Loucy (cell line): ENCODE measurements around the gene CNTNAP2.

Experiments used
- H2AFZ ChIP-seq: fragments of 200-600 bp; sonication (generic); 2 replicates; pipeline ENCODE4 v1.6.0; 2016; ENCODE audit warnings: antibody characterized with exemption, mild to moderate bottlenecking, low read length, moderate library complexity
- H3F3A ChIP-seq: fragments of 200-600 bp; 2 replicates; pipeline ENCODE4 v1.6.0; 2016; ENCODE audit warnings: antibody characterized with exemption, low read depth, mild to moderate bottlenecking
- H3K27me3 ChIP-seq: fragments of 200-600 bp; sonication (generic); 2 replicates; pipeline ENCODE4 v1.6.1; 2014; ENCODE audit warnings: low read length, mild to moderate bottlenecking; ENCODE audit not compliant: insufficient read depth, poor library complexity, severe bottlenecking
- H3K36me3 ChIP-seq: fragments of 200-600 bp; sonication (generic); 2 replicates; pipeline ENCODE4 v1.6.1; 2016; ENCODE audit warnings: low read length; ENCODE audit not compliant: insufficient read depth
- H3K4me1 ChIP-seq: fragments of 200-600 bp; sonication (generic); 2 replicates; pipeline ENCODE4 v1.5.1; 2014; ENCODE audit warnings: low read length, mild to moderate bottlenecking; ENCODE audit not compliant: insufficient read depth, poor library complexity, severe bottlenecking
- H3K4me2 ChIP-seq: fragments of 200-600 bp; sonication (generic); 2 replicates; pipeline ENCODE4 v1.6.0; 2014; ENCODE audit warnings: antibody characterized with exemption, low read length, low read depth, mild to moderate bottlenecking; ENCODE audit not compliant: poor library complexity, severe bottlenecking
- H3K4me3 ChIP-seq: fragments of 200-600 bp; sonication (generic); 2 replicates; pipeline ENCODE4 v1.5.1; 2014; ENCODE audit warnings: low read length, mild to moderate bottlenecking, mixed read lengths; ENCODE audit not compliant: poor library complexity, severe bottlenecking
- H3K79me2 ChIP-seq: fragments of 200-600 bp; sonication (generic); 2 replicates; pipeline ENCODE4 v1.6.1; 2014; ENCODE audit warnings: low read length; ENCODE audit not compliant: insufficient read depth
- H3K9ac ChIP-seq: fragments of 200-600 bp; sonication (generic); 2 replicates; pipeline ENCODE4 v1.6.0; 2014; ENCODE audit warnings: mild to moderate bottlenecking, low read depth, low read length, moderate library complexity; ENCODE audit not compliant: poor library complexity, severe bottlenecking
- H3K9me2 ChIP-seq: fragments of 200-600 bp; sonication (generic); replicated peaks from 2 replicates; pipeline ENCODE4 v1.6.1; 2016; ENCODE audit warnings: low read depth, low read length, mixed read lengths
- H3K9me3 ChIP-seq: fragments of 200-600 bp; sonication (generic); 2 replicates; pipeline ENCODE4 v1.6.1; 2014; ENCODE audit warnings: mild to moderate bottlenecking, antibody characterized with exemption, low read length, low read depth; ENCODE audit not compliant: insufficient read depth
- H4K20me1 ChIP-seq: fragments of 200-600 bp; sonication (generic); 2 replicates; pipeline ENCODE4 v1.6.0; 2014; ENCODE audit warnings: antibody characterized with exemption, low read length, mild to moderate bottlenecking; ENCODE audit not compliant: insufficient read depth, poor library complexity, severe bottlenecking
- EZH2phosphoT487 ChIP-seq: fragments of 200-600 bp; IDR thresholded peaks from 2 replicates; pipeline ENCODE4 v1.6.1; 2018; ENCODE audit warnings: antibody characterized with exemption, mild to moderate bottlenecking, moderate library complexity, borderline replicate concordance
- TF ChIP-seq, protein P1 (sequence below): fragments of 200-600 bp; sonication (generic); conservative IDR thresholded peaks from 2 replicates; pipeline ENCODE4 v1.5.1; 2014; ENCODE audit warnings: mild to moderate bottlenecking, antibody characterized with exemption, low read length

The CNTNAP2 gene

DNA sequence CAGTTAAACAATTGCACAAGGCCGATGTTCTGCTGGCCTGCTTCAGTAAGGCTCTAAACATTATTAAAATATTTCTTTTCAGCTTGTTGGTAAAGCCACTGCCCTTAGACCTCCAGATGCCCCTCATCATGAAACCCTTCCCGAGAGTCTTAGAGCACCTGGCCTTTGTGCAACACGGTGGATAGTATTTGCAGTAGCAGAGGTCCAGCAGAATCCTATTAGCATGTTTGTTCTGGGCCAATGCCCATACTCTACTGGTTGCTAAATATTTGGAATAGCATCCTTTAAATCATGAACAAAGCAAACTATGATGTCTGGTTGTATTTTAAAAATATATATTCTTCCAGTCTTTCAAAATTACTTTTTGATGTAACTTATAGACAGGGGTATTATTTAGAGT lies 584.6 kb downstream of the CNTNAP2 start:
- no peak overlapping the region for H3K4me3 ChIP-seq
- no peak overlapping the region for H3K9ac ChIP-seq
- no peak for TF ChIP-seq EZH2phosphoT487
- TF ChIP-seq, protein P1, sequence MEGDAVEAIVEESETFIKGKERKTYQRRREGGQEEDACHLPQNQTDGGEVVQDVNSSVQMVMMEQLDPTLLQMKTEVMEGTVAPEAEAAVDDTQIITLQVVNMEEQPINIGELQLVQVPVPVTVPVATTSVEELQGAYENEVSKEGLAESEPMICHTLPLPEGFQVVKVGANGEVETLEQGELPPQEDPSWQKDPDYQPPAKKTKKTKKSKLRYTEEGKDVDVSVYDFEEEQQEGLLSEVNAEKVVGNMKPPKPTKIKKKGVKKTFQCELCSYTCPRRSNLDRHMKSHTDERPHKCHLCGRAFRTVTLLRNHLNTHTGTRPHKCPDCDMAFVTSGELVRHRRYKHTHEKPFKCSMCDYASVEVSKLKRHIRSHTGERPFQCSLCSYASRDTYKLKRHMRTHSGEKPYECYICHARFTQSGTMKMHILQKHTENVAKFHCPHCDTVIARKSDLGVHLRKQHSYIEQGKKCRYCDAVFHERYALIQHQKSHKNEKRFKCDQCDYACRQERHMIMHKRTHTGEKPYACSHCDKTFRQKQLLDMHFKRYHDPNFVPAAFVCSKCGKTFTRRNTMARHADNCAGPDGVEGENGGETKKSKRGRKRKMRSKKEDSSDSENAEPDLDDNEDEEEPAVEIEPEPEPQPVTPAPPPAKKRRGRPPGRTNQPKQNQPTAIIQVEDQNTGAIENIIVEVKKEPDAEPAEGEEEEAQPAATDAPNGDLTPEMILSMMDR, result no peak
- H3K79me2 ChIP-seq, result no peaks in the 10 kb centered on the region
- H3K4me1 ChIP-seq, result no peaks in the 10 kb centered on the region
- no peaks in the 10 kb centered on the region for H3K27me3 ChIP-seq
- no peak overlapping the region for H2AFZ ChIP-seq
- no peaks in the 10 kb centered on the region for H3F3A ChIP-seq
- no peaks in the 10 kb centered on the region for H3K9me3 ChIP-seq
- no peaks in the 10 kb centered on the region for H3K9me2 ChIP-seq
- H3K4me2 ChIP-seq, result no peak overlapping the region
- no peaks in the 10 kb centered on the region for H3K36me3 ChIP-seq
- H4K20me1 ChIP-seq, result no peaks in the 10 kb centered on the region

DNA sequence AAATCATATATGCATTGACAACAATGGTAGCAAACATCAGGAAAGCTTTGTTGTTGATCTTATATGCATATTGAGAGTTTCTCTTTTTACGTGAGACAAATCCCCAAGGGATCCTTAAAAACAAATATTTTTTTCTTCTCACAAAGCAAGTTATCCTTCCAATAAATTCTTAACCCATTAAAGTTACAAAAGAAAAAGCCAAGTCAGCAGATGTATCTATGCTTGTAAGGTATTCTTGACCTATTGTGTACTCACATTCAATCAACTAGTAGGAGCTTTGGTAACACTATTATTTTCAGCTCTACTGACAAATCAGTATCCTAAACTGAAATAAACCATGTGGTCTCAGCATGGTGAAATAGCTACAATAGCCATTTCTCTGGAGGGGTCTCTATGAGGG lies 586.3 kb downstream of the CNTNAP2 start:
- Histone ChIP-seq H3K4me2 (no peak overlapping the region), H3K9me2 (no peaks in the 10 kb centered on the region), H2AFZ (no peak overlapping the region), H3F3A (no peaks in the 10 kb centered on the region), H3K4me1 (no peaks in the 10 kb centered on the region), H4K20me1 (no peaks in the 10 kb centered on the region), H3K4me3 (no peak overlapping the region), H3K9ac (no peak overlapping the region), H3K27me3 (no peaks in the 10 kb centered on the region), H3K36me3 (no peaks in the 10 kb centered on the region), H3K79me2 (no peaks in the 10 kb centered on the region), H3K9me3 (no peaks in the 10 kb centered on the region)
- TF ChIP-seq, protein P1, result no peak
- TF ChIP-seq EZH2phosphoT487, result no peak

DNA sequence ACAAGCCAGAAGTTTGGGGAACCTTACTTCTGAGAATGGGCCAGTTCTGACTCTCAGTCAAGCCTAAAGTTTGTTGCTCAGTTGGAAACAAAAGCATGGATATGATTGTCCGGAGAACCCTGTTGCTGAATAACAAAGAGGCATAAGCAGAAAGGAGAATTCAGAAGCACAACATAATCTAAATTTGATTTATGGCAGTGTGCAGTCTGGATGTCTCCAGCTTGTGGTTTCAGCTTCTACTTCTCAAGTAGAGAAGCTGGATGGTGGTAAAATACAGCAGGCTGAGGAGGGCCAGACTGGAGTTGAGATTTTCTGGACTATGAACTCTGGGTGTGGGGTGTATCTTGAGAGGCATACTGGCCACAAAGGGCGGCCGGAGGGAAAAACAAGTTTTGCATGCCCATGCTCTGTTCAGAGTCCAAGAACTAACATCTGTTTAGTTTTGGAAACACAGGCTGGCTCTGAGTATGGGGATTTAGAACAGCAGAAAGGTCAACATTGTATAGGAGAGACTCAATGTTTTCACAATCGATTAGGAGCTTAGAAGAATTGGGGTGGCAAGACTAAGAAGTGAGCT lies 592.9 kb downstream of the CNTNAP2 start:
- H3K4me1 ChIP-seq, result no peaks in the 10 kb centered on the region
- H3K9ac ChIP-seq, result no peak overlapping the region
- H2AFZ ChIP-seq, result no peak overlapping the region
- no peaks in the 10 kb centered on the region for H3K27me3 ChIP-seq
- no peaks in the 10 kb centered on the region for H4K20me1 ChIP-seq
- no peaks in the 10 kb centered on the region for H3K36me3 ChIP-seq
- H3K9me3 ChIP-seq, result no peaks in the 10 kb centered on the region; the same call in 1 of the 2 replicates
- no peaks in the 10 kb centered on the region for H3F3A ChIP-seq
- TF ChIP-seq, protein P1, result no peak
- TF ChIP-seq EZH2phosphoT487, result no peak
- H3K79me2 ChIP-seq, result no peaks in the 10 kb centered on the region
- no peaks in the 10 kb centered on the region for H3K9me2 ChIP-seq
- no peak overlapping the region for H3K4me3 ChIP-seq
- no peak overlapping the region for H3K4me2 ChIP-seq
